ENCODE measurements around the gene GTF3C5.
"Not testable (repeated sequence)": the region's sequence is repeated elsewhere in the genome, so short reads cannot be mapped to it uniquely, and the experiment has no call there.

The GTF3C5 gene

GRCh38 chr9:132989014-132989310 is 41.8 kb upstream of the GTF3C5 start:
- Histone ChIP-seq H3K27me3 (ENCODE audit: control insufficient read depth in 1 of 2, insufficient read depth in 2 of 2, low read length in 2 of 2) (peaks cover 26 to 27% of the 10 kb centered on the region in 2 donors), H3K27ac (ENCODE audit: low read length) (no peak overlapping the region), H3K4me3 (ENCODE audit: low read length in 2 of 2) (no peak overlapping the region), H3K9me3 (ENCODE audit: control insufficient read depth in 2 of 2, low read length in 2 of 2) (no peaks in the 10 kb centered on the region), H3K36me3 (ENCODE audit: control insufficient read depth in 2 of 2, insufficient read depth in 2 of 2, low read length in 2 of 2) (no peaks in the 10 kb centered on the region), H3K9ac (ENCODE audit: low read length in 2 of 2) (no peak overlapping the region), H3K4me1 (ENCODE audit: control insufficient read depth, insufficient read depth, low read length) (no peaks in the 10 kb centered on the region)

- H3K36me3 ChIP-seq (ENCODE audit: control insufficient read depth in 2 of 2, insufficient read depth in 2 of 2, low read length in 2 of 2): no peaks in the 10 kb centered on the region
- peaks cover 27 to 33% of the 10 kb centered on the region in 2 donors for H3K27me3 ChIP-seq (ENCODE audit: control insufficient read depth in 1 of 2, insufficient read depth in 2 of 2, low read length in 2 of 2)
- H3K4me3 ChIP-seq (ENCODE audit: low read length in 2 of 2): no peak overlapping the region
- H3K27ac ChIP-seq (ENCODE audit: low read length): no peak overlapping the region
- H3K9me3 ChIP-seq (ENCODE audit: control insufficient read depth in 2 of 2, low read length in 2 of 2): no peaks in the 10 kb centered on the region
- H3K9ac ChIP-seq (ENCODE audit: low read length in 2 of 2): no peak overlapping the region
- no peaks in the 10 kb centered on the region for H3K4me1 ChIP-seq (ENCODE audit: control insufficient read depth, insufficient read depth, low read length)
Observed at GRCh38 chr9:132989414-132989996, 41.3 kb upstream of the GTF3C5 start.

GRCh38 chr9:132989998-132990557 is 40.7 kb upstream of the GTF3C5 start:
- peaks cover 31 to 38% of the 10 kb centered on the region in 2 donors for H3K27me3 ChIP-seq (ENCODE audit: control insufficient read depth in 1 of 2, insufficient read depth in 2 of 2, low read length in 2 of 2)
- not testable (repeated sequence) for H3K4me3 ChIP-seq (ENCODE audit: low read length in 2 of 2); H3K36me3 ChIP-seq (ENCODE audit: control insufficient read depth in 2 of 2, insufficient read depth in 2 of 2, low read length in 2 of 2); H3K27ac ChIP-seq (ENCODE audit: low read length); H3K9ac ChIP-seq (ENCODE audit: low read length in 2 of 2); H3K9me3 ChIP-seq (ENCODE audit: control insufficient read depth in 2 of 2, low read length in 2 of 2); H3K4me1 ChIP-seq (ENCODE audit: control insufficient read depth, insufficient read depth, low read length)

GRCh38 chr9:132990781-132991180 is 40.0 kb upstream of the GTF3C5 start:
- peaks cover 31 to 44% of the 10 kb centered on the region in 2 donors for H3K27me3 ChIP-seq (ENCODE audit: control insufficient read depth in 1 of 2, insufficient read depth in 2 of 2, low read length in 2 of 2)
- no peak overlapping the region for H3K4me3 ChIP-seq (ENCODE audit: low read length in 2 of 2)
- no peaks in the 10 kb centered on the region for H3K36me3 ChIP-seq (ENCODE audit: control insufficient read depth in 2 of 2, insufficient read depth in 2 of 2, low read length in 2 of 2)
- H3K9me3 ChIP-seq (ENCODE audit: control insufficient read depth in 2 of 2, low read length in 2 of 2): no peaks in the 10 kb centered on the region
- H3K4me1 ChIP-seq (ENCODE audit: control insufficient read depth, insufficient read depth, low read length): no peaks in the 10 kb centered on the region
- no peak overlapping the region for H3K9ac ChIP-seq (ENCODE audit: low read length in 2 of 2)
- H3K27ac ChIP-seq (ENCODE audit: low read length): no peak overlapping the region

GRCh38 chr9:132991351-132992300 is 39.2 kb upstream of the GTF3C5 start:
- no peak overlapping the region for H3K4me3 ChIP-seq (ENCODE audit: low read length in 2 of 2)
- H3K27me3 ChIP-seq (ENCODE audit: control insufficient read depth in 1 of 2, insufficient read depth in 2 of 2, low read length in 2 of 2): peaks cover 37 to 48% of the 10 kb centered on the region in 2 donors
- H3K36me3 ChIP-seq (ENCODE audit: control insufficient read depth in 2 of 2, insufficient read depth in 2 of 2, low read length in 2 of 2): no peaks in the 10 kb centered on the region
- H3K9ac ChIP-seq (ENCODE audit: low read length in 2 of 2): no peak overlapping the region
- no peak overlapping the region for H3K27ac ChIP-seq (ENCODE audit: low read length)
- no peaks in the 10 kb centered on the region for H3K9me3 ChIP-seq (ENCODE audit: control insufficient read depth in 2 of 2, low read length in 2 of 2)
- no peaks in the 10 kb centered on the region for H3K4me1 ChIP-seq (ENCODE audit: control insufficient read depth, insufficient read depth, low read length)

- Histone ChIP-seq H3K9me3 (ENCODE audit: control insufficient read depth in 2 of 2, low read length in 2 of 2) (no peaks in the 10 kb centered on the region), H3K4me1 (ENCODE audit: control insufficient read depth, insufficient read depth, low read length) (no peaks in the 10 kb centered on the region), H3K36me3 (ENCODE audit: control insufficient read depth in 2 of 2, insufficient read depth in 2 of 2, low read length in 2 of 2) (no peaks in the 10 kb centered on the region), H3K27me3 (ENCODE audit: control insufficient read depth in 1 of 2, insufficient read depth in 2 of 2, low read length in 2 of 2) (peaks cover 35 to 46% of the 10 kb centered on the region in 2 donors), H3K4me3 (ENCODE audit: low read length in 2 of 2) (no peak overlapping the region), H3K27ac (ENCODE audit: low read length) (no peak overlapping the region), H3K9ac (ENCODE audit: low read length in 2 of 2) (no peak overlapping the region)
Observed at GRCh38 chr9:132993511-132993939, 37.3 kb upstream of the GTF3C5 start.

GRCh38 chr9:132994410-132995120 is 36.2 kb upstream of the GTF3C5 start:
- Histone ChIP-seq H3K4me1 (ENCODE audit: control insufficient read depth, insufficient read depth, low read length) (no peaks in the 10 kb centered on the region), H3K9me3 (ENCODE audit: control insufficient read depth in 2 of 2, low read length in 2 of 2) (no peaks in the 10 kb centered on the region), H3K27me3 (ENCODE audit: control insufficient read depth in 1 of 2, insufficient read depth in 2 of 2, low read length in 2 of 2) (peaks cover 35 to 48% of the 10 kb centered on the region in 2 donors), H3K27ac (ENCODE audit: low read length) (no peak overlapping the region), H3K4me3 (ENCODE audit: low read length in 2 of 2) (no peak overlapping the region), H3K36me3 (ENCODE audit: control insufficient read depth in 2 of 2, insufficient read depth in 2 of 2, low read length in 2 of 2) (no peaks in the 10 kb centered on the region), H3K9ac (ENCODE audit: low read length in 2 of 2) (no peak overlapping the region)

- H3K27me3 ChIP-seq (ENCODE audit: control insufficient read depth in 1 of 2, insufficient read depth in 2 of 2, low read length in 2 of 2): peaks cover 35 to 48% of the 10 kb centered on the region in 2 donors
Observed at GRCh38 chr9:132995121-132995420, 35.7 kb upstream of the GTF3C5 start.

GRCh38 chr9:132995879-132996278 is 34.9 kb upstream of the GTF3C5 start:
- H3K27me3 ChIP-seq (ENCODE audit: control insufficient read depth in 1 of 2, insufficient read depth in 2 of 2, low read length in 2 of 2): peaks cover 33 to 47% of the 10 kb centered on the region in 2 donors

More at GRCh38 chr9:132995121-132995420, 35.7 kb upstream of the GTF3C5 start:
- no peak overlapping the region for H3K4me3 ChIP-seq (ENCODE audit: low read length in 2 of 2)
- no peak overlapping the region for H3K9ac ChIP-seq (ENCODE audit: low read length in 2 of 2)
- H3K27ac ChIP-seq (ENCODE audit: low read length): no peak overlapping the region
- no peaks in the 10 kb centered on the region for H3K9me3 ChIP-seq (ENCODE audit: control insufficient read depth in 2 of 2, low read length in 2 of 2)
- no peaks in the 10 kb centered on the region for H3K36me3 ChIP-seq (ENCODE audit: control insufficient read depth in 2 of 2, insufficient read depth in 2 of 2, low read length in 2 of 2)
- H3K4me1 ChIP-seq (ENCODE audit: control insufficient read depth, insufficient read depth, low read length): no peaks in the 10 kb centered on the region

GRCh38 chr9:132996526-132996925 is 34.3 kb upstream of the GTF3C5 start:
- H3K27me3 ChIP-seq (ENCODE audit: control insufficient read depth in 1 of 2, insufficient read depth in 2 of 2, low read length in 2 of 2): peaks cover 33 to 43% of the 10 kb centered on the region in 2 donors
- no peaks in the 10 kb centered on the region for H3K4me1 ChIP-seq (ENCODE audit: control insufficient read depth, insufficient read depth, low read length)
- no peaks in the 10 kb centered on the region for H3K9me3 ChIP-seq (ENCODE audit: control insufficient read depth in 2 of 2, low read length in 2 of 2)

More at GRCh38 chr9:132995879-132996278, 34.9 kb upstream of the GTF3C5 start:
- Histone ChIP-seq H3K4me3 (ENCODE audit: low read length in 2 of 2) (no peak overlapping the region), H3K9me3 (ENCODE audit: control insufficient read depth in 2 of 2, low read length in 2 of 2) (no peaks in the 10 kb centered on the region), H3K27ac (ENCODE audit: low read length) (no peak overlapping the region), H3K4me1 (ENCODE audit: control insufficient read depth, insufficient read depth, low read length) (no peaks in the 10 kb centered on the region), H3K9ac (ENCODE audit: low read length in 2 of 2) (no peak overlapping the region), H3K36me3 (ENCODE audit: control insufficient read depth in 2 of 2, insufficient read depth in 2 of 2, low read length in 2 of 2) (no peaks in the 10 kb centered on the region)

More at GRCh38 chr9:132996526-132996925, 34.3 kb upstream of the GTF3C5 start:
- Histone ChIP-seq H3K36me3 (ENCODE audit: control insufficient read depth in 2 of 2, insufficient read depth in 2 of 2, low read length in 2 of 2) (no peaks in the 10 kb centered on the region), H3K4me3 (ENCODE audit: low read length in 2 of 2) (no peak overlapping the region), H3K9ac (ENCODE audit: low read length in 2 of 2) (no peak overlapping the region), H3K27ac (ENCODE audit: low read length) (no peak overlapping the region)

Data from stomach smooth muscle (tissue), 2 donors.